OCI-LY3 (cell line): ENCODE measurements around the gene ARHGAP15.
A peak's percentile ranks its signal among the peaks of the same experiment; 100 is the strongest.

ENCODE experiments used
- H2AFZ ChIP-seq: fragments of 200-600, 300-600 bp; shearing (Covaris generic); 2 replicates; pipeline ENCODE4 v1.6.0; 2014; ENCODE audit warnings: antibody characterized with exemption, low read depth, low read length
- H3K27ac ChIP-seq: fragments of 200-600, 300-600 bp; sonication (generic); 2 replicates; pipeline ENCODE4 v1.5.1; 2014; ENCODE audit warnings: mild to moderate bottlenecking, low read length, moderate library complexity, mixed read lengths
- H3K27me3 ChIP-seq: fragments of 200-600, 300-600 bp; sonication (generic); 2 replicates; pipeline ENCODE4 v1.6.1; 2014; ENCODE audit warnings: low read depth, low read length, mixed read lengths
- H3K36me3 ChIP-seq: fragments of 200-600, 300-600 bp; sonication (generic); replicated peaks from 2 replicates; pipeline ENCODE3; 2014; ENCODE audit warnings: low read depth, low read length, mixed read lengths
- H3K4me1 ChIP-seq: fragments of 300-600, 200-600 bp; sonication (generic); 2 replicates; pipeline ENCODE4 v1.6.1; 2014; ENCODE audit warnings: low read length, mixed read lengths
- H3K4me2 ChIP-seq: fragments of 200-600, 300-600 bp; sonication (generic); 2 replicates; pipeline ENCODE4 v1.6.1; 2014; ENCODE audit warnings: low read length, mixed read lengths
- H3K4me3 ChIP-seq: fragments of 300-600, 200-600 bp; sonication (generic); 2 replicates; pipeline ENCODE4 v1.5.1; 2014; ENCODE audit warnings: antibody characterized with exemption, mild to moderate bottlenecking, low read length, moderate library complexity
- H3K79me2 ChIP-seq: fragments of 300-600, 200-600 bp; shearing (Covaris generic); 2 replicates; pipeline ENCODE4 v1.6.1; 2014; ENCODE audit warnings: mild to moderate bottlenecking, low read length, mixed read lengths
- H3K9ac ChIP-seq: fragments of 300-600, 200-600 bp; shearing (Covaris generic); 2 replicates; pipeline ENCODE4 v1.6.0; 2014; ENCODE audit warnings: mild to moderate bottlenecking, low read length, moderate library complexity
- H3K9me3 ChIP-seq: fragments of 200-600, 300-600 bp; shearing (Covaris generic); 2 replicates; pipeline ENCODE4 v1.6.1; 2014; ENCODE audit warnings: low read length, mixed read lengths; ENCODE audit not compliant: insufficient read depth
- H4K20me1 ChIP-seq: fragments of 200-600, 300-600 bp; sonication (generic); 2 replicates; pipeline ENCODE4 v1.6.1; 2016; ENCODE audit warnings: low read length, mixed read lengths; ENCODE audit not compliant: insufficient read depth
- CTCF ChIP-seq: fragments of 200-600, 300-600 bp; sonication (generic); IDR thresholded peaks from 2 replicates; pipeline ENCODE4 v1.5.1; 2014; ENCODE audit warnings: antibody characterized with exemption, low read length, low read depth
- EZH2phosphoT487 ChIP-seq: fragments of 200-600 bp; shearing (Covaris generic); IDR thresholded peaks from 2 replicates; pipeline ENCODE4 v1.6.1; 2018; ENCODE audit warnings: antibody characterized with exemption, mixed run types, low read depth

ARHGAP15 gene

GRCh38 chr2:143195511-143195910 is 66.3 kb downstream of the ARHGAP15 start:
- H3K36me3 ChIP-seq: peaks cover 5% of the 10 kb centered on the region
- no peaks in the 10 kb centered on the region for H3K27me3 ChIP-seq
- H4K20me1 ChIP-seq: no peaks in the 10 kb centered on the region
- no peak overlapping the region for H3K27ac ChIP-seq
- no peak overlapping the region for H3K4me3 ChIP-seq
- H3K9me3 ChIP-seq: no peaks in the 10 kb centered on the region
- no peak for TF ChIP-seq CTCF
- TF ChIP-seq EZH2phosphoT487: no peak
- H3K79me2 ChIP-seq: no peaks in the 10 kb centered on the region
- H2AFZ ChIP-seq: no peak overlapping the region
- no peaks in the 10 kb centered on the region for H3K4me1 ChIP-seq
- no peak overlapping the region for H3K4me2 ChIP-seq
- H3K9ac ChIP-seq: no peak overlapping the region

- Histone ChIP-seq H3K27ac (no peak overlapping the region), H3K79me2 (no peaks in the 10 kb centered on the region), H3K9me3 (no peaks in the 10 kb centered on the region), H3K4me3 (no peak overlapping the region), H3K9ac (no peak overlapping the region), H4K20me1 (no peaks in the 10 kb centered on the region; the same call in 1 of the 2 replicates), H3K4me1 (no peaks in the 10 kb centered on the region), H3K4me2 (no peak overlapping the region), H3K36me3 (peaks cover 20% of the 10 kb centered on the region), H3K27me3 (no peaks in the 10 kb centered on the region), H2AFZ (no peak overlapping the region)
- TF ChIP-seq CTCF (no peak), EZH2phosphoT487 (no peak)
These were observed 74.8 kb downstream of the ARHGAP15 start for GRCh38 chr2:143204062-143204461.

GRCh38 chr2:143205106-143205764 is 76.0 kb downstream of the ARHGAP15 start:
- no peaks in the 10 kb centered on the region for H3K4me1 ChIP-seq
- peaks cover 26% of the 10 kb centered on the region for H3K36me3 ChIP-seq
- H3K79me2 ChIP-seq: no peaks in the 10 kb centered on the region
- H3K9ac ChIP-seq: no peak overlapping the region
- no peak overlapping the region for H2AFZ ChIP-seq
- H3K27ac ChIP-seq: no peak overlapping the region
- no peaks in the 10 kb centered on the region; the same call in 1 of the 2 replicates for H4K20me1 ChIP-seq
- TF ChIP-seq EZH2phosphoT487 (no peak), CTCF (peak; percentile 54)
- no peaks in the 10 kb centered on the region for H3K27me3 ChIP-seq
- no peak overlapping the region for H3K4me2 ChIP-seq
- no peak overlapping the region for H3K4me3 ChIP-seq
- no peaks in the 10 kb centered on the region for H3K9me3 ChIP-seq

GRCh38 chr2:143209570-143210445 is 80.6 kb downstream of the ARHGAP15 start:
- Histone ChIP-seq H3K27ac (no peak overlapping the region), H3K4me1 (no peaks in the 10 kb centered on the region), H4K20me1 (no peaks in the 10 kb centered on the region; the same call in 1 of the 2 replicates), H3K36me3 (peaks cover 14% of the 10 kb centered on the region), H3K9ac (no peak overlapping the region), H3K79me2 (no peaks in the 10 kb centered on the region), H3K9me3 (no peaks in the 10 kb centered on the region), H3K4me3 (no peak overlapping the region), H3K4me2 (no peak overlapping the region), H2AFZ (no peak overlapping the region), H3K27me3 (no peaks in the 10 kb centered on the region)
- no peak for TF ChIP-seq CTCF
- TF ChIP-seq EZH2phosphoT487: no peak
